GM15510 (cell line): ENCODE results near the gene ZFHX3.

Experiments
- POLR2A ChIP-seq: IDR thresholded peaks from 3 replicates; pipeline ENCODE4 v1.6.1; 2011; ENCODE audit warnings: borderline replicate concordance; ENCODE audit not compliant: insufficient read length; ENCODE audit errors: extremely low read depth

The ZFHX3 gene

DNA sequence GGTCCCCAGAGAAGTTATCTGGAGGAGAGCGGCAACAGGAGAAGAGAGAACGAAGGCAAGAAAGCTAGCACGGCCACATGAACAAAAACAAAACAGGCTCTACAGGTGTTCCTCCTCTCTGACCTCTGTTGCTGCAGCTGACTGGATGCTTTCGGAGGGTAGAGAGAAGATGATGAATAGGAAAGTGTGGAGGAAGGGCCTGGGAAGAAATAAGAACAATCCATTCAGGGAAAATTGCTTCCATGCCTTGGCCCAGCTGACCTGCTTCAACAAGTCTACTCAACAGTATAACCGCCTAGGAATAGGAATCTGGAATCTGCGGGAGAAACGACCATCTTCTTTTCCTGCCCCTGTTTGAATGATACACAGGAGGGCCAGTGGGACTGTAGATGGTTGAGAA is 258.5 kb downstream of the ZFHX3 start:
- TF ChIP-seq POLR2A, result no peak

- no peak for TF ChIP-seq POLR2A
Measured at GRCh38 chr16:72788269-72788809, 259.6 kb downstream of the ZFHX3 start.

GRCh38 chr16:72787514-72788268 is 260.2 kb downstream of the ZFHX3 start:
- TF ChIP-seq POLR2A, result no peak

GRCh38 chr16:72787130-72787513 is 260.8 kb downstream of the ZFHX3 start:
- no peak for TF ChIP-seq POLR2A

- no peak for TF ChIP-seq POLR2A
Measured at GRCh38 chr16:72786606-72787005, 261.3 kb downstream of the ZFHX3 start.

GRCh38 chr16:72785886-72786285 is 262.0 kb downstream of the ZFHX3 start:
- TF ChIP-seq POLR2A, result no peak

- TF ChIP-seq POLR2A, result no peak
Measured at GRCh38 chr16:72785171-72785570, 262.8 kb downstream of the ZFHX3 start.

DNA sequence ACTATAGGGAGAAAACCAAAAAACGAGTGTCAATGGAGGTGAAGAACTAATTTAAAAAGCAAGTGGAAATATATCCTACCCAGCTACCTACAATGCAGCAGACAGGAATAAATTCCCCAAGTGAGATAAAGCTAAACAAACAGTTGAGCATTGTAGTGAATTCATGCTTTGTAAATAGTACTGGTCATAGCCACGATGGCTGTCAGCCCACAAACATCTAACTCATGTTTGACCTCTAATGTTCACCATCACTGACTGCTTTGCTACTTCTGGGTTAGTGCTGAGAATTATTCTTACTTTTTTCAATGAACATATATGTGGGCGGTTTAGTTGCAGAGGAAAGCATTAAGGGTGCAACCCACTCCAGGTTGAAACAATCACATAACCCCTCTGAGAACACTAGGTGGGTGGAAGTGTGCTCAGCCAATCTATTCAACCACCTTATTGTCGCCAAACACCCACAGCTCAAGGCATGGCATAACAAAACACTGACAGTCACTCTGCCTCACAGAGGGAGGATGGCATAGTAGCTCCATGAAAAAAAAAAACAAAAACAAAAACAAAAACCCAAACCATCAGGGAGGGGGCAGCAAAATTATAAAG is 264.1 kb downstream of the ZFHX3 start:
- no peak for TF ChIP-seq POLR2A

DNA sequence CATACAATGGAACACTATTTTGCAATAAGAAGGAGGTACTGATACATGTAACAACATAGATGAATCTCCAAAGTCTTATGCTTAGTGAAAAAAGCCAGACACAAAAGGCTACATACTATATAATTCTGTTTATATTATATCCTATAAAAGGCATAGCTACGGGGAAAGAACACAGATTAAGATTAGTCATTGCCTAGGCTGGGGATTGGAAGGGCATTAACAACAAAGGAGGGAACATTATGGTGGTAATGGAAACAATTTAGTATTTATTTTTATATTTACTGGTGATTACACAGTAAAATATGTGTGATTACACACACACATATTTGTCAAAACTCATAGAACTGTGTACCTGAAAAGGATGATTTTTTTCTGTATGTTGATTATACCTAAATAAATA is 278.1 kb downstream of the ZFHX3 start:
- TF ChIP-seq POLR2A, result no peak

GRCh38 chr16:72768591-72768990 is 279.3 kb downstream of the ZFHX3 start:
- no peak for TF ChIP-seq POLR2A

- no peak for TF ChIP-seq POLR2A
Measured at GRCh38 chr16:72766506-72766905, 281.4 kb downstream of the ZFHX3 start.

- no peak for TF ChIP-seq POLR2A
Measured at GRCh38 chr16:72764015-72764654, 283.8 kb downstream of the ZFHX3 start.

GRCh38 chr16:72760581-72760980 is 287.3 kb downstream of the ZFHX3 start:
- TF ChIP-seq POLR2A, result no peak

DNA sequence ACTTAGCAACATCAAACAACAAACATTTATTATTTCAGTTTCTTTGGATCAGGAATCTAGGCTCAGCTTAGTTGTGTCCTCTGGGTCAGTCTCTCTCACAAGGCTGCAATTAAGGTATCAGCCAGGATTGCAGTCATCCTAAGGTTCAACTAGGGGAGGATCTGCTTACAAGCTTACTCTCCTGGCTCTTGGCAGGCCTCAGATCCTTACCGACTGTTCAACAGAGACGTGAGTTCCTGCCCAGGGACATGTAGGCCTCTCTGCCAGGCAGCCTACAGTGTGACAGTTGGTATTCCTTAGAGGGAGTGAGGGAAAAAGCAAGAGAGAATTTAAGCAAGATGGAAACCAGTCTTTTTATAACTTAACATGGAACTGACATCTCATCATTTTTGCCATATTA is 294.0 kb downstream of the ZFHX3 start:
- no peak for TF ChIP-seq POLR2A

- no peak for TF ChIP-seq POLR2A
Measured at GRCh38 chr16:72752004-72752695, 295.8 kb downstream of the ZFHX3 start.
